Thyroid gland (tissue), 4 donors: ENCODE results near the gene MYO10.

Experiments
- POLR2A ChIP-seq, 2 donors: fragments of 450-650 bp; IDR thresholded peaks; one replicate each; pipeline ENCODE4 v1.6.1; 2017; ENCODE audit warnings: antibody characterized with exemption in 2 of 2, mild to moderate bottlenecking in 2 of 2, moderate library complexity in 1 of 2
- TF ChIP-seq, protein P1 (sequence below), 6 experiments: fragments of 200-600 bp in 3 of 6; fragments of 450-650 bp in 3 of 6; sonication (generic) in 3 of 6; IDR thresholded peaks; one replicate each; pipeline ENCODE4 v1.5.1; 2016 to 2019; ENCODE audit warnings: antibody characterized with exemption in 6 of 6, mild to moderate bottlenecking in 2 of 6, inconsistent platforms in 1 of 6, moderate library complexity in 1 of 6

DNA sequence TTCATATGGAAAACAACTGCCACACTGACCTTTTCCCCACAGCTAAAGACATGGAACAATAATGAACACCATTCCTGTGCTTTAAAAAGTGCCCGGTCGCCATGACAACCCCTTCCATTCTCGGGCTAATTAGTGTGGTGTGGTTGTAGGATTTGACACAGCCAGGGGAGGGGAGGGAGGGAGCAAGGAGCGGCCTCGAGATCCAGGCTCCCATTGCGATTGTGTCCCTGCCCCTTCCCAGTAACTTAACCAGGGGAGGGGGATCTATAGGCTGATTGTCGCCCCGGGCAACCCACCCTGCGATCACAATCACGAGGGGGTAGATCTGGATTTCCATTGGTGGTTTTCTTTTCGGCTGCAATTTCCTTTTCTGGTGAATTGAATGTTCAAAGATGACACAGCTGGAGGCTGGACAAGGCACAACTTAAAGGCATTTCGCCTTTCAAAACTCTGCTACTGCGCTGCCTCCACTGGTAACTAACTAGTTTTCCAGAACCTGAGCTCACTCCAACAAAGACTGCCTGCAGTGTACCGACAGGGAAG is 222.6 kb downstream of the MYO10 start:
- TF ChIP-seq, protein P1, sequence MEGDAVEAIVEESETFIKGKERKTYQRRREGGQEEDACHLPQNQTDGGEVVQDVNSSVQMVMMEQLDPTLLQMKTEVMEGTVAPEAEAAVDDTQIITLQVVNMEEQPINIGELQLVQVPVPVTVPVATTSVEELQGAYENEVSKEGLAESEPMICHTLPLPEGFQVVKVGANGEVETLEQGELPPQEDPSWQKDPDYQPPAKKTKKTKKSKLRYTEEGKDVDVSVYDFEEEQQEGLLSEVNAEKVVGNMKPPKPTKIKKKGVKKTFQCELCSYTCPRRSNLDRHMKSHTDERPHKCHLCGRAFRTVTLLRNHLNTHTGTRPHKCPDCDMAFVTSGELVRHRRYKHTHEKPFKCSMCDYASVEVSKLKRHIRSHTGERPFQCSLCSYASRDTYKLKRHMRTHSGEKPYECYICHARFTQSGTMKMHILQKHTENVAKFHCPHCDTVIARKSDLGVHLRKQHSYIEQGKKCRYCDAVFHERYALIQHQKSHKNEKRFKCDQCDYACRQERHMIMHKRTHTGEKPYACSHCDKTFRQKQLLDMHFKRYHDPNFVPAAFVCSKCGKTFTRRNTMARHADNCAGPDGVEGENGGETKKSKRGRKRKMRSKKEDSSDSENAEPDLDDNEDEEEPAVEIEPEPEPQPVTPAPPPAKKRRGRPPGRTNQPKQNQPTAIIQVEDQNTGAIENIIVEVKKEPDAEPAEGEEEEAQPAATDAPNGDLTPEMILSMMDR (IDR thresholded peaks at IDR 0.05) = no peak
- no peak for TF ChIP-seq POLR2A (IDR thresholded peaks at IDR 0.05)
